GM12873 (cell line): Measurements from ENCODE around the gene PDZRN4.

Source experiments
- CTCF ChIP-seq: IDR thresholded peaks from 2 replicates; pipeline ENCODE4 v1.5.1; 2012; ENCODE audit warnings: low read depth, mild to moderate bottlenecking, moderate library complexity, low read length, control low read depth; ENCODE audit not compliant: insufficient read depth; ENCODE audit errors: missing control alignments

Gene PDZRN4

GRCh38 chr12:41367726-41368405 is 179.7 kb downstream of the PDZRN4 start:
- TF ChIP-seq CTCF, result peak; percentile 42

GRCh38 chr12:41380878-41381277 is 192.8 kb downstream of the PDZRN4 start:
- no peak for TF ChIP-seq CTCF

- no peak for TF ChIP-seq CTCF
These were observed 214.7 kb downstream of the PDZRN4 start for GRCh38 chr12:41402801-41403200.

- TF ChIP-seq CTCF, result no peak
These were observed 219.2 kb downstream of the PDZRN4 start for GRCh38 chr12:41407232-41407799.

- no peak for TF ChIP-seq CTCF
These were observed 221.5 kb downstream of the PDZRN4 start for GRCh38 chr12:41409628-41410027.

GRCh38 chr12:41418586-41418985 is 230.5 kb downstream of the PDZRN4 start:
- no peak for TF ChIP-seq CTCF

- no peak for TF ChIP-seq CTCF
These were observed 231.2 kb downstream of the PDZRN4 start for GRCh38 chr12:41419131-41419893.
